ENCODE results near the gene CLTA. TPM values are rescaled to one million over a fixed set of nuclear protein-coding genes. Genes with fewer than 3 reads are reported as not detected.

CLTA gene
- total and polyA plus RNA-seq, 2 of the 8 experiments (the other 6 are each of a cell fraction or from before 2014, with no cell fraction given): 137 to 236 TPM

GRCh38 chr9:36154331-36154952 lies 36.3 kb upstream of the CLTA start:
- Histone ChIP-seq H3K27me3 (replicated peaks in 1 of 4; ENCODE audit: control insufficient read depth in 3 of 4, extremely low read depth in 1 of 4, insufficient read depth in 3 of 4, low read length in 3 of 4) (no peaks in the 10 kb centered on the region), H2BK12ac (ENCODE audit: low read depth, low read length) (no peak overlapping the region), H3K9me3 (ENCODE audit: insufficient read depth in 2 of 2, low read depth in 1 of 2, low read length in 1 of 2) (peaks cover 6 to 8% of the 10 kb centered on the region in 2 experiments), H4K20me1 (replicated peaks in 1 of 2; ENCODE audit: control insufficient read depth in 1 of 2, insufficient read depth in 2 of 2, low read length in 2 of 2) (no peaks in the 10 kb centered on the region), H3K4me1 (replicated peaks in 1 of 4; ENCODE audit: control insufficient read depth in 3 of 4, insufficient read depth in 4 of 4, low read length in 3 of 4) (no peaks in the 10 kb centered on the region), H3K18ac (ENCODE audit: extremely low read depth, low read length) (no peak overlapping the region), H3K56ac (replicated peaks; ENCODE audit: insufficient read length, low read depth, low read length) (no peak overlapping the region), H3K23me2 (ENCODE audit: low read depth, low read length) (no peaks in the 10 kb centered on the region), H3K4me2 (ENCODE audit: insufficient read depth in 1 of 2, low read depth in 2 of 2, low read length in 2 of 2) (no peak overlapping the region), H3K27ac (ENCODE audit: low read depth, low read length) (no peak overlapping the region), H3K9ac (replicated peaks in 1 of 4; ENCODE audit: extremely low read depth in 1 of 4, low read depth in 3 of 4, low read length in 3 of 4) (peak overlapping the region in 1 of 4 experiments; percentile 37; a peak in 3 of 7 replicates), H3K14ac (ENCODE audit: insufficient read length) (no peak overlapping the region), H2BK5ac (ENCODE audit: low read depth, low read length) (no peak overlapping the region), H3K36me3 (ENCODE audit: control insufficient read depth in 2 of 4, insufficient read depth in 4 of 4, low read length in 3 of 4) (peaks cover 0 to 4% (median 0%) of the 10 kb centered on the region in 4 experiments; a peak in 2 of 8 replicates), H4K8ac (ENCODE audit: extremely low read depth, insufficient read depth, low read length) (no peak overlapping the region), H4K5ac (ENCODE audit: insufficient read length, low read depth, low read length) (no peak overlapping the region), H3K79me1 (ENCODE audit: low read depth, low read length) (no peaks in the 10 kb centered on the region), H2BK15ac (ENCODE audit: low read length) (no peak overlapping the region), H3K79me2 (ENCODE audit: control insufficient read depth in 1 of 2, insufficient read depth in 2 of 2, low read length in 2 of 2) (no peaks in the 10 kb centered on the region), H2AK5ac (ENCODE audit: low read depth, low read length) (no peak overlapping the region), H2AFZ (ENCODE audit: low read length) (no peak overlapping the region), H2BK120ac (replicated peaks; ENCODE audit: low read depth, low read length) (no peak overlapping the region), H2BK20ac (ENCODE audit: low read length) (no peak overlapping the region), H3K4me3 (ENCODE audit: extremely low read depth in 1 of 4, insufficient read depth in 2 of 4, low read depth in 3 of 4, low read length in 4 of 4) (no peak overlapping the region), H3K4ac (replicated peaks; ENCODE audit: insufficient read length, low read depth, low read length) (no peak overlapping the region), H4K91ac (replicated peaks; ENCODE audit: insufficient read length, low read length) (no peak overlapping the region), H3K23ac (ENCODE audit: insufficient read length) (no peak overlapping the region)
- CTCF ChIA-PET (ENCODE audit: partially characterized antibody): interaction anchor here (2.0 to 3.7 kb wide), 3 partner anchors 11 to 15 kb away, joined by 8 to 22 read pairs (median 9); no protein-coding TSS in a partner anchor
- POLR2A ChIA-PET (ENCODE audit: partially characterized antibody): interaction anchor here (0.9 to 1.0 kb wide), 2 partner anchors 9 to 24 kb away, joined by 3 read pairs; no protein-coding TSS in a partner anchor
- no peak for DNase-seq (ENCODE audit: low read depth in 1 of 2, low spot score in 2 of 2)
- no peak for FAIRE-seq
- 90% methylated on average over 11 of the region's 11 CpGs; no CpG with 5 or more reads in 1 of the 2 experiments for WGBS, 2 experiments (ENCODE audit: extremely low coverage in 1 of 2, insufficient coverage in 1 of 2, insufficient read length in 1 of 2, insufficient replicate concordance in 2 of 2, low coverage in 1 of 2, low lambda C conversion rate in 2 of 2, missing lambda C conversion rate in 1 of 2)
- no peak for TF ChIP-seq SAP30 (IDR thresholded peaks at IDR 0.05; ENCODE audit: insufficient read depth, insufficient replicate concordance, low read length)
- TF ChIP-seq, protein P1, sequence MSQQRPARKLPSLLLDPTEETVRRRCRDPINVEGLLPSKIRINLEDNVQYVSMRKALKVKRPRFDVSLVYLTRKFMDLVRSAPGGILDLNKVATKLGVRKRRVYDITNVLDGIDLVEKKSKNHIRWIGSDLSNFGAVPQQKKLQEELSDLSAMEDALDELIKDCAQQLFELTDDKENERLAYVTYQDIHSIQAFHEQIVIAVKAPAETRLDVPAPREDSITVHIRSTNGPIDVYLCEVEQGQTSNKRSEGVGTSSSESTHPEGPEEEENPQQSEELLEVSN (IDR thresholded peaks at IDR 0.05): no peak
- no peak for TF ChIP-seq KDM5A (IDR thresholded peaks at IDR 0.05; ENCODE audit: low read length)
- no peak for TF ChIP-seq USF2 (IDR thresholded peaks at IDR 0.05; ENCODE audit: low read length)
- TF ChIP-seq PHF8 (conservative IDR thresholded peaks at IDR 0.05; ENCODE audit: low read depth, low read length): no peak
- no peak for TF ChIP-seq ATF3 (IDR thresholded peaks at IDR 0.05; ENCODE audit: insufficient read depth, low read depth, low read length)
- no peak for TF ChIP-seq SP1 (IDR thresholded peaks at IDR 0.05; ENCODE audit: low read depth, low read length)
- no peak for TF ChIP-seq FOSL1 (IDR thresholded peaks at IDR 0.05; ENCODE audit: insufficient read depth, low read depth, low read length)
- TF ChIP-seq SP4 (IDR thresholded peaks at IDR 0.05; ENCODE audit: low read length): no peak
- TF ChIP-seq TAF7 (optimal IDR thresholded peaks at IDR 0.05; ENCODE audit: borderline replicate concordance, low read depth, low read length): no peak

All from H1 (cell line).